Suprapubic skin (tissue), 4 donors: ENCODE data around the gene TMEM106C. TPM values are rescaled to one million over a fixed set of nuclear protein-coding genes. Genes with fewer than 3 reads are reported as not detected.

ENCODE experiments used
- DNase-seq, 2 donors: peaks; one replicate each; pipeline ENCODE4 v3.0.0-alpha.2; 2019; ENCODE audit warnings: low spot score in 2 of 2
- H3K27ac ChIP-seq: fragments of 200-600 bp; sonication (generic); one replicate; pipeline ENCODE4 v1.5.1; 2019
- H3K27me3 ChIP-seq: fragments of 200-600 bp; sonication (generic); one replicate; pipeline ENCODE4 v1.5.1; 2019
- H3K36me3 ChIP-seq: fragments of 200-600 bp; sonication (generic); one replicate; pipeline ENCODE4 v1.5.1; 2019
- H3K4me1 ChIP-seq: fragments of 200-600 bp; sonication (generic); one replicate; pipeline ENCODE4 v1.5.1; 2019
- H3K4me3 ChIP-seq: fragments of 200-600 bp; sonication (generic); one replicate; pipeline ENCODE4 v1.5.1; 2019; ENCODE audit warnings: mild to moderate bottlenecking
- H3K9me3 ChIP-seq: fragments of 200-600 bp; sonication (generic); one replicate; pipeline ENCODE4 v1.5.1; 2019
- CTCF ChIP-seq, 2 donors: fragments of 200-600 bp in 1 of 2; fragments of 450-650 bp in 1 of 2; sonication (generic) in 1 of 2; IDR thresholded peaks; one replicate each; pipeline ENCODE4 v1.5.1; 2016 to 2019; ENCODE audit warnings: antibody characterized with exemption in 2 of 2, mild to moderate bottlenecking in 1 of 2, moderate library complexity in 1 of 2
- EP300 ChIP-seq: sonication (generic); formaldehyde crosslinking; IDR thresholded peaks from one replicate; pipeline ENCODE4 v1.6.1; 2017; ENCODE audit warnings: antibody characterized with exemption
- POLR2A ChIP-seq, 2 donors: fragments of 450-650 bp; IDR thresholded peaks; one replicate each; pipeline ENCODE4 v1.6.1; 2017; ENCODE audit warnings: antibody characterized with exemption in 2 of 2, mild to moderate bottlenecking in 2 of 2, moderate library complexity in 2 of 2
- POLR2AphosphoS5 ChIP-seq, 3 donors: sonication (generic); formaldehyde crosslinking; IDR thresholded peaks; one replicate each; pipeline ENCODE4 v1.6.1; 2017; ENCODE audit warnings: antibody characterized with exemption in 3 of 3
- WGBS: methylation state at CpG from one replicate; pipeline ENCODE4 v1.1.5; 2018; 5-methylcytosine and 5-hydroxymethylcytosine counted together
- total RNA-seq, 4 donors: library from RNA; depleted of rRNA; stranded (reverse); fragments of >200 nt; gene quantifications; one replicate each; pipeline ENCODE4 v1.1.0, GENCODE V29; 2016

Gene TMEM106C
- total RNA-seq, 4 donors from 2014 or later, result 36.8 to 52.9 (median 46.5) TPM

- Histone ChIP-seq H3K27me3 (peaks cover 8% of the 10 kb centered on the region), H3K4me1 (peaks cover 16% of the 10 kb centered on the region), H3K9me3 (no peaks in the 10 kb centered on the region), H3K27ac (no peak overlapping the region), H3K36me3 (no peaks in the 10 kb centered on the region), H3K4me3 (no peak overlapping the region)
- TF ChIP-seq POLR2AphosphoS5 (IDR thresholded peaks at IDR 0.05) (no peak), EP300 (no peak), CTCF (IDR thresholded peaks at IDR 0.05) (no peak), POLR2A (IDR thresholded peaks at IDR 0.05) (no peak)
- WGBS, result 91% methylated on average over 10 of the region's 10 CpGs
- no peak for DNase-seq
Measured at GRCh38 chr12:47940773-47941474, 22.5 kb upstream of the TMEM106C start.

GRCh38 chr12:47941475-47941780 is 22.0 kb upstream of the TMEM106C start:
- WGBS, result 89% methylated on average over 9 of the region's 9 CpGs
- Histone ChIP-seq H3K9me3 (no peaks in the 10 kb centered on the region), H3K27ac (no peak overlapping the region), H3K4me3 (no peak overlapping the region), H3K4me1 (peaks cover 21% of the 10 kb centered on the region), H3K27me3 (peaks cover 8% of the 10 kb centered on the region), H3K36me3 (no peaks in the 10 kb centered on the region)
- DNase-seq, result no peak
- TF ChIP-seq CTCF (IDR thresholded peaks at IDR 0.05) (no peak), POLR2AphosphoS5 (IDR thresholded peaks at IDR 0.05) (no peak), POLR2A (IDR thresholded peaks at IDR 0.05) (no peak), EP300 (no peak)

GRCh38 chr12:47941871-47942613 is 21.4 kb upstream of the TMEM106C start:
- TF ChIP-seq POLR2AphosphoS5 (IDR thresholded peaks at IDR 0.05) (no peak), CTCF (IDR thresholded peaks at IDR 0.05) (peak in 1 of 2 donors; percentile 8)
- DNase-seq, result no peak
- Histone ChIP-seq H3K9me3 (no peaks in the 10 kb centered on the region), H3K27ac (no peak overlapping the region), H3K27me3 (peaks cover 8% of the 10 kb centered on the region), H3K4me1 (peaks cover 27% of the 10 kb centered on the region), H3K4me3 (no peak overlapping the region), H3K36me3 (no peaks in the 10 kb centered on the region)
- WGBS, result 59% methylated on average over 35 of the region's 40 CpGs

GRCh38 chr12:47942614-47943225 is 20.7 kb upstream of the TMEM106C start:
- Histone ChIP-seq H3K36me3 (no peaks in the 10 kb centered on the region), H3K9me3 (no peaks in the 10 kb centered on the region), H3K4me1 (peaks cover 32% of the 10 kb centered on the region), H3K27me3 (peaks cover 8% of the 10 kb centered on the region), H3K4me3 (no peak overlapping the region), H3K27ac (no peak overlapping the region)
- 78% methylated on average over 27 of the region's 31 CpGs for WGBS
- no peak for DNase-seq
- TF ChIP-seq POLR2A (IDR thresholded peaks at IDR 0.05) (no peak), POLR2AphosphoS5 (IDR thresholded peaks at IDR 0.05) (no peak), CTCF (IDR thresholded peaks at IDR 0.05) (no peak), EP300 (no peak)
